H1 (cell line): ENCODE measurements around the gene NMT1.

Source experiments
- ATF3 ChIP-seq: IDR thresholded peaks from 2 replicates; pipeline ENCODE4 v1.6.1; 2011; ENCODE audit warnings: low read depth, mild to moderate bottlenecking, low read length; ENCODE audit not compliant: insufficient read depth
- POLR2A ChIP-seq, 2 experiments: IDR thresholded peaks; 1 replicate in 1 of 2; 2 replicates in 1 of 2; pipeline ENCODE4 v1.6.1; 2011; ENCODE audit warnings: low read depth in 2 of 2, low read length in 2 of 2, mild to moderate bottlenecking in 2 of 2; ENCODE audit errors: control extremely low read depth in 1 of 2
- RXRA ChIP-seq: IDR thresholded peaks from 2 replicates; pipeline ENCODE4 v1.6.1; 2011; ENCODE audit warnings: low read depth, mild to moderate bottlenecking, low read length, moderate library complexity; ENCODE audit not compliant: insufficient read depth
- SP2 ChIP-seq: IDR thresholded peaks from 2 replicates; pipeline ENCODE4 v1.6.1; 2012; ENCODE audit warnings: mild to moderate bottlenecking, low read length, inconsistent platforms

GRCh38 chr17:45139533-45139920, 78.4 kb downstream of the NMT1 start:
- TF ChIP-seq SP2 (no peak), POLR2A (IDR thresholded peaks at IDR 0.05; ENCODE audit: control extremely low read depth in 1 of 2, low read depth in 2 of 2, low read length in 2 of 2) (no peak), ATF3 (no peak), RXRA (no peak)
